HCT116 (cell line): Measurements from ENCODE around the gene YWHAB. TPM values are rescaled to one million over a fixed set of nuclear protein-coding genes. Genes with fewer than 3 reads are reported as not detected.

Experiments used
- ATAC-seq: fragments of 200-7000 bp; cut with Tn5 transposase; 2 replicates; pipeline ENCODE4 v1.9.1; 2020; ENCODE audit warnings: mild to moderate bottlenecking, moderate library complexity
- BruUV-seq: library from RNA; stranded (reverse); fragments of 400-500 nt; replicated peaks from 2 replicates; lab custom pipeline; 2021; lab: Mats Ljungman, UMichigan
- CTCF ChIA-PET: fragments of 300-600 bp; sonication (Branson Sonifier 250); formaldehyde crosslinking; loops from one replicate; lab custom pipeline; 2021; ENCODE audit warnings: antibody characterized with exemption; lab: Charles Lee
- POLR2A ChIA-PET: fragments of 300-600, 350-600 bp; sonication (Branson Sonifier 250); formaldehyde crosslinking; loops from one replicate; lab custom pipeline; 2021; ENCODE audit warnings: antibody characterized with exemption; lab: Charles Lee
- RAD21 ChIA-PET, 2 experiments: fragments of 300-600 bp; sonication (Branson Sonifier 250); formaldehyde crosslinking; loops; one replicate each; lab custom pipeline; 2023; ENCODE audit warnings: low total read pairs in 2 of 2; ENCODE audit not compliant: uncharacterized antibody in 2 of 2, unreplicated experiment in 2 of 2, low non-redundant PET in 1 of 2; lab: Charles Lee
- DNase-seq: peaks from one replicate; pipeline ENCODE4 v3.0.0-alpha.2; 2010; ENCODE audit warnings: low read depth, low spot score
- H2AFZ ChIP-seq: fragments of 200-600 bp; shearing (Covaris generic), sonication (generic); 2 replicates; pipeline ENCODE4 v1.6.1; 2017; ENCODE audit warnings: low read depth, mixed run types, mixed read lengths, antibody characterized with exemption, low read length; ENCODE audit not compliant: poor library complexity, severe bottlenecking
- H3K27ac ChIP-seq: 2 replicates; pipeline ENCODE4 v1.5.1; 2012; ENCODE audit warnings: low read depth, low read length
- H3K27me3 ChIP-seq: fragments of 200-600 bp; sonication (generic); 2 replicates; pipeline ENCODE4 v1.6.1; 2016; ENCODE audit warnings: mixed run types, low read length, mixed read lengths; ENCODE audit not compliant: insufficient read depth
- H3K36me3 ChIP-seq, 2 experiments: fragments of 200-500 bp in 1 of 2; fragments of 200-600 bp in 1 of 2; sonication (Bioruptor generic) in 1 of 2; sonication (generic) in 1 of 2; 2 replicates each; pipeline versions ENCODE4 v1.5.1 to v1.6.1; 2014 to 2016; ENCODE audit warnings: low read length in 2 of 2, inconsistent platforms in 1 of 2, mixed read lengths in 1 of 2, mixed run types in 1 of 2; ENCODE audit not compliant: insufficient read depth in 2 of 2, control insufficient read depth in 1 of 2
- H3K4me1 ChIP-seq, 2 experiments: fragments of 200-600 bp in 1 of 2; sonication (generic) in 1 of 2; 2 replicates each; pipeline versions ENCODE4 v1.5.1 to v1.6.1; 2012 to 2017; ENCODE audit warnings: low read length in 2 of 2, inconsistent platforms in 1 of 2, mild to moderate bottlenecking in 1 of 2, mixed read lengths in 1 of 2, mixed run types in 1 of 2, moderate library complexity in 1 of 2; ENCODE audit not compliant: insufficient read depth in 2 of 2, control insufficient read depth in 1 of 2
- H3K4me2 ChIP-seq: fragments of 200-600 bp; sonication (generic); 2 replicates; pipeline ENCODE4 v1.6.1; 2017; ENCODE audit warnings: mixed run types, low read length, mixed read lengths
- H3K4me3 ChIP-seq, 2 experiments: fragments of 200-600 bp in 1 of 2; sonication (generic) in 1 of 2; replicated peaks in 1 of 2; 2 replicates each; pipeline ENCODE4 v1.5.1; 2011 to 2016; ENCODE audit warnings: low read length in 2 of 2, control low read depth in 1 of 2, low read depth in 1 of 2, mild to moderate bottlenecking in 1 of 2, mixed read lengths in 1 of 2, mixed run types in 1 of 2
- H3K79me2 ChIP-seq: fragments of 200-600 bp; sonication (generic); 2 replicates; pipeline ENCODE4 v1.6.1; 2017; ENCODE audit warnings: mild to moderate bottlenecking, mixed run types, low read length, moderate library complexity, mixed read lengths; ENCODE audit not compliant: insufficient read depth
- H3K9ac ChIP-seq: fragments of 200-600 bp; sonication (generic); 2 replicates; pipeline ENCODE4 v1.6.1; 2016; ENCODE audit warnings: low read length, mixed read lengths
- H3K9me2 ChIP-seq: fragments of 200-600 bp; sonication (generic), shearing (Covaris generic); 2 replicates; pipeline ENCODE4 v1.6.1; 2017; ENCODE audit warnings: mixed run types, mild to moderate bottlenecking, moderate library complexity; ENCODE audit not compliant: insufficient read depth
- H3K9me3 ChIP-seq, 2 experiments: fragments of 200-500 bp in 1 of 2; fragments of 200-600 bp in 1 of 2; sonication (Bioruptor generic) in 1 of 2; sonication (generic) in 1 of 2; 2 replicates each; pipeline ENCODE4 v1.6.1; 2014 to 2017; ENCODE audit warnings: low read length in 2 of 2, mixed read lengths in 2 of 2, inconsistent platforms in 1 of 2, low read depth in 1 of 2, mild to moderate bottlenecking in 1 of 2, mixed run types in 1 of 2, moderate library complexity in 1 of 2; ENCODE audit not compliant: control insufficient read depth in 1 of 2, insufficient read depth in 1 of 2
- H4K20me1 ChIP-seq: fragments of 200-600 bp; sonication (generic), shearing (Covaris generic); 2 replicates; pipeline ENCODE4 v1.6.1; 2017; ENCODE audit warnings: mixed run types, mild to moderate bottlenecking, moderate library complexity; ENCODE audit not compliant: insufficient read depth
- CBX3 ChIP-seq: IDR thresholded peaks from 2 replicates; pipeline ENCODE4 v1.6.1; 2012; ENCODE audit warnings: low read depth
- REST ChIP-seq: IDR thresholded peaks from 2 replicates; pipeline ENCODE4 v1.6.1; 2012; ENCODE audit warnings: low read depth
- SP1 ChIP-seq: IDR thresholded peaks from 2 replicates; pipeline ENCODE4 v1.6.1; 2012; ENCODE audit warnings: low read depth
- ZFX ChIP-seq: fragments of 450-650 bp; IDR thresholded peaks from 2 replicates; pipeline ENCODE4 v1.6.1; 2017
- ZNF274 ChIP-seq: fragments of 200-500 bp; sonication (Bioruptor generic); IDR thresholded peaks from 2 replicates; pipeline ENCODE4 v1.6.1; 2014; ENCODE audit warnings: mild to moderate bottlenecking, low read depth, low read length, inconsistent platforms
- intact Hi-C: fragments of 100-400 bp; cut with micrococcal nuclease; formaldehyde crosslinking; loops from 2 replicates; pipeline ENCODE4 v1.10.0; 2022
- total RNA-seq: library from RNA; stranded (reverse); gene quantifications from one replicate; pipeline ENCODE4 v1.2.1, GENCODE V29; 2021; ENCODE audit not compliant: unreplicated experiment
- TF ChIP-seq, protein P1 (sequence below), 3 experiments: fragments of 200-600 bp in 1 of 3; sonication (generic) in 1 of 3; IDR thresholded peaks in 2 of 3; conservative IDR thresholded peaks in 1 of 3; 2 replicates each; pipeline ENCODE4 v1.5.1; 2012 to 2017; ENCODE audit warnings: low read depth in 2 of 3, low read length in 2 of 3, antibody characterized with exemption in 1 of 3, borderline replicate concordance in 1 of 3, control low read depth in 1 of 3, mild to moderate bottlenecking in 1 of 3, mixed read lengths in 1 of 3, mixed run types in 1 of 3, moderate library complexity in 1 of 3; ENCODE audit not compliant: insufficient read depth in 1 of 3

The YWHAB gene
- total RNA-seq, 1 experiment from 2014 or later, result 200 TPM

- ChIA-PET CTCF (no interaction called here), RAD21 (no interaction called here), POLR2A (no interaction called here)
- Histone ChIP-seq H2AFZ (no peak overlapping the region), H3K36me3 (no peaks in the 10 kb centered on the region), H3K27ac (no peak overlapping the region), H3K27me3 (no peaks in the 10 kb centered on the region), H4K20me1 (no peaks in the 10 kb centered on the region), H3K9me3 (no peaks in the 10 kb centered on the region), H3K79me2 (no peaks in the 10 kb centered on the region), H3K4me2 (no peak overlapping the region), H3K4me3 (no peak overlapping the region), H3K9ac (no peak overlapping the region), H3K4me1 (no peaks in the 10 kb centered on the region), H3K9me2 (no peaks in the 10 kb centered on the region)
- DNase-seq (no peak), ATAC-seq (no peak)
- no TSS peak for BruUV-seq
- TF ChIP-seq, protein P1, sequence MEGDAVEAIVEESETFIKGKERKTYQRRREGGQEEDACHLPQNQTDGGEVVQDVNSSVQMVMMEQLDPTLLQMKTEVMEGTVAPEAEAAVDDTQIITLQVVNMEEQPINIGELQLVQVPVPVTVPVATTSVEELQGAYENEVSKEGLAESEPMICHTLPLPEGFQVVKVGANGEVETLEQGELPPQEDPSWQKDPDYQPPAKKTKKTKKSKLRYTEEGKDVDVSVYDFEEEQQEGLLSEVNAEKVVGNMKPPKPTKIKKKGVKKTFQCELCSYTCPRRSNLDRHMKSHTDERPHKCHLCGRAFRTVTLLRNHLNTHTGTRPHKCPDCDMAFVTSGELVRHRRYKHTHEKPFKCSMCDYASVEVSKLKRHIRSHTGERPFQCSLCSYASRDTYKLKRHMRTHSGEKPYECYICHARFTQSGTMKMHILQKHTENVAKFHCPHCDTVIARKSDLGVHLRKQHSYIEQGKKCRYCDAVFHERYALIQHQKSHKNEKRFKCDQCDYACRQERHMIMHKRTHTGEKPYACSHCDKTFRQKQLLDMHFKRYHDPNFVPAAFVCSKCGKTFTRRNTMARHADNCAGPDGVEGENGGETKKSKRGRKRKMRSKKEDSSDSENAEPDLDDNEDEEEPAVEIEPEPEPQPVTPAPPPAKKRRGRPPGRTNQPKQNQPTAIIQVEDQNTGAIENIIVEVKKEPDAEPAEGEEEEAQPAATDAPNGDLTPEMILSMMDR (IDR thresholded peaks at IDR 0.05 in 2 of 3, conservative IDR thresholded peaks at IDR 0.05 in 1 of 3; ENCODE audit: borderline replicate concordance in 1 of 3, insufficient read depth in 1 of 3, low read depth in 2 of 3, low read length in 2 of 3), result no peak
- TF ChIP-seq CBX3 (no peak), ZNF274 (no peak), ZFX (no peak), REST (no peak), SP1 (no peak)
- intact Hi-C loops, result no loop called here
These were observed 37.1 kb upstream of the YWHAB start for GRCh38 chr20:44848254-44849015.
